KOPT-K1 (cell line): ENCODE data around the gene KCNK7.
"Not testable (repeated sequence)": the region's sequence is repeated elsewhere in the genome, so short reads cannot be mapped to it uniquely, and the experiment has no call there.

ENCODE experiments used
- H3K27ac ChIP-seq: fragments of 200-600 bp; sonication (generic); 2 replicates; pipeline ENCODE4 v1.5.1; 2016; ENCODE audit warnings: antibody characterized with exemption, mild to moderate bottlenecking, low read depth, low read length; ENCODE audit not compliant: poor library complexity, severe bottlenecking
- H3K36me3 ChIP-seq: fragments of 200-600 bp; sonication (generic); 2 replicates; pipeline ENCODE4 v1.5.1; 2017; ENCODE audit warnings: antibody characterized with exemption, mild to moderate bottlenecking, low read length, moderate library complexity; ENCODE audit not compliant: insufficient read depth
- H3K9me3 ChIP-seq: fragments of 200-600 bp; sonication (generic); 2 replicates; pipeline ENCODE4 v1.5.1; 2017; ENCODE audit warnings: antibody characterized with exemption, low read length, mild to moderate bottlenecking; ENCODE audit not compliant: insufficient read depth, poor library complexity, severe bottlenecking

Gene KCNK7

GRCh38 chr11:65595543-65596281 lies at the start of gene KCNK7:
TSS of gene KCNK7 (minus strand) at chr11:65595800. CDS start at chr11:65595772, 28 bp downstream.
- no peak within 1 kb of the TSS for H3K27ac ChIP-seq
- H3K36me3 ChIP-seq: peaks cover 55% of the 10 kb centered on the region
- H3K9me3 ChIP-seq: no peaks in the 10 kb centered on the region

- no peak overlapping the region for H3K27ac ChIP-seq
- H3K9me3 ChIP-seq: no peaks in the 10 kb centered on the region
- H3K36me3 ChIP-seq: no peaks in the 10 kb centered on the region
Measured at GRCh38 chr11:65644837-65645236, 49.2 kb upstream of the KCNK7 start.

GRCh38 chr11:65643971-65644370 lies 48.4 kb upstream of the KCNK7 start:
- H3K9me3 ChIP-seq: no peaks in the 10 kb centered on the region
- no peak overlapping the region for H3K27ac ChIP-seq
- H3K36me3 ChIP-seq: no peaks in the 10 kb centered on the region

GRCh38 chr11:65642014-65642671 lies 46.5 kb upstream of the KCNK7 start:
- Histone ChIP-seq H3K27ac (no peak overlapping the region), H3K36me3 (peaks cover 1% of the 10 kb centered on the region)

GRCh38 chr11:65641297-65642013 lies 45.9 kb upstream of the KCNK7 start:
- Histone ChIP-seq H3K36me3 (peaks cover 8% of the 10 kb centered on the region), H3K27ac (no peak overlapping the region)

More at GRCh38 chr11:65642014-65642671, 46.5 kb upstream of the KCNK7 start:
- no peaks in the 10 kb centered on the region for H3K9me3 ChIP-seq

DNA sequence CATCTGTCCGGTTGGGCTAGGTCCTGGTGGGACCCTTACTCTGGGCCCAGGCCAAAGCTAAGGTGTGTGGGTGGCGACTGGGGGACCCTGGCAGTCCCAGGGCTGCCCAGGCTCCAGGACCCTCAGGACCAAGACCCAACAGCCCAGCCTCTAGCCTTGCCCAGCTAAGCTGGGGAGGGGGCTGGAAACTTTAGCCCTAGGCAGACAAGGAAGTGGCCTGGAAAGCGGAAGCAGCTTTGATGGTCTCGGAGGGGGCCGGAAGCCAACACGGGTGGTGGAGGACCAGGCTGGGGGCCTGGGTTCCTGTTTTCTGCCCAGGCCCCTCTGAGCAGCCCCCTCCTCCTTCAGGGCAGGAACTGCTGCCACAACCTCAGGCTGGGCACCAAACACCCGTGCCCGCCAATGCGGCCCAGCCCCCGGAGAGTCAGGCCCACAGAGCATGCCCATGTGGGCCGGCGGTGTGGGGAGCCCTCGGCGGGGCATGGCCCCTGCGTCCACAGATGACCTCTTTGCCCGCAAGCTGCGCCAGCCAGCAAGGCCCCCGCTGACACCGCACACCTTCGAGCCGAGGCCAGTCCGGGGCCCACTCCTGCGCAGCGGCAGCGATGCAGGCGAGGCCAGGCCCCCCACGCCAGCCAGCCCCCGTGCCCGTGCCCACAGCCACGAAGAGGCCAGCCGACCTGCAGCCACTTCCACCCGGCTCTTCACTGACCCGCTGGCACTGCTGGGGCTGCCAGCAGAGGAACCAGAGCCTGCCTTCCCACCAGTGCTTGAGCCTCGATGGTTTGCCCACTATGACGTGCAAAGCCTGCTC lies 45.1 kb upstream of the KCNK7 start:
- H3K36me3 ChIP-seq: peaks cover 16% of the 10 kb centered on the region
- H3K9me3 ChIP-seq: no peaks in the 10 kb centered on the region
- H3K27ac ChIP-seq: peak overlapping the region; percentile 32

More at GRCh38 chr11:65641297-65642013, 45.9 kb upstream of the KCNK7 start:
- H3K9me3 ChIP-seq: no peaks in the 10 kb centered on the region

- H3K9me3 ChIP-seq: no peaks in the 10 kb centered on the region
- H3K27ac ChIP-seq: peak overlapping the region; percentile 32
- H3K36me3 ChIP-seq: peaks cover 24% of the 10 kb centered on the region
Measured at GRCh38 chr11:65639623-65640482, 44.3 kb upstream of the KCNK7 start.

DNA sequence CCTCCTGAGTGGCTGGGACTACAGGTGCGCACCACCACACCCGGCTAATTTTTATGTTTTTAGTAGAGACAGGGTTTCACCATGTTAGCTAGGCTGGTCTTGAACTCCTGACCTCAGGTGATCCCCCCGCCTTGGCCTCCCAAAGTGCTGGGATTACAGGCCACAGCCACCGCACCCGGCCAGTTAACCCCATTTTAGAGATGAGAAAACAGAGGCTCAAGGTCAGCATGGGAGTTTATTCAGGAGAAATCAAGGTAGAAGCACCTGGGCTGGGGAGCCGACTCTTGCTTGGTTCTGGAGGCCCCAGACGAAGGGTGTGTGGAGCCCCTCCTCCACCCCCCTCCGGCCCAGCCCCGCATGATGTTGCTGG lies 43.6 kb upstream of the KCNK7 start:
- peaks cover 30% of the 10 kb centered on the region for H3K36me3 ChIP-seq
- H3K9me3 ChIP-seq, H3K27ac ChIP-seq: not testable (repeated sequence)

GRCh38 chr11:65637794-65638419 lies 42.3 kb upstream of the KCNK7 start, which contains the start of gene SIPA1:
TSS of gene SIPA1 (plus strand) at chr11:65638101. CDS start at chr11:65640922, 2,821 bp downstream.
- Histone ChIP-seq H3K36me3 (peaks cover 43% of the 10 kb centered on the region), H3K9me3 (no peaks in the 10 kb centered on the region), H3K27ac (peak within 1 kb of the TSS; percentile 64)

GRCh38 chr11:65637032-65637557 lies 41.5 kb upstream of the KCNK7 start:
- Histone ChIP-seq H3K36me3 (peaks cover 49% of the 10 kb centered on the region), H3K27ac (no peak overlapping the region), H3K9me3 (no peaks in the 10 kb centered on the region)

DNA sequence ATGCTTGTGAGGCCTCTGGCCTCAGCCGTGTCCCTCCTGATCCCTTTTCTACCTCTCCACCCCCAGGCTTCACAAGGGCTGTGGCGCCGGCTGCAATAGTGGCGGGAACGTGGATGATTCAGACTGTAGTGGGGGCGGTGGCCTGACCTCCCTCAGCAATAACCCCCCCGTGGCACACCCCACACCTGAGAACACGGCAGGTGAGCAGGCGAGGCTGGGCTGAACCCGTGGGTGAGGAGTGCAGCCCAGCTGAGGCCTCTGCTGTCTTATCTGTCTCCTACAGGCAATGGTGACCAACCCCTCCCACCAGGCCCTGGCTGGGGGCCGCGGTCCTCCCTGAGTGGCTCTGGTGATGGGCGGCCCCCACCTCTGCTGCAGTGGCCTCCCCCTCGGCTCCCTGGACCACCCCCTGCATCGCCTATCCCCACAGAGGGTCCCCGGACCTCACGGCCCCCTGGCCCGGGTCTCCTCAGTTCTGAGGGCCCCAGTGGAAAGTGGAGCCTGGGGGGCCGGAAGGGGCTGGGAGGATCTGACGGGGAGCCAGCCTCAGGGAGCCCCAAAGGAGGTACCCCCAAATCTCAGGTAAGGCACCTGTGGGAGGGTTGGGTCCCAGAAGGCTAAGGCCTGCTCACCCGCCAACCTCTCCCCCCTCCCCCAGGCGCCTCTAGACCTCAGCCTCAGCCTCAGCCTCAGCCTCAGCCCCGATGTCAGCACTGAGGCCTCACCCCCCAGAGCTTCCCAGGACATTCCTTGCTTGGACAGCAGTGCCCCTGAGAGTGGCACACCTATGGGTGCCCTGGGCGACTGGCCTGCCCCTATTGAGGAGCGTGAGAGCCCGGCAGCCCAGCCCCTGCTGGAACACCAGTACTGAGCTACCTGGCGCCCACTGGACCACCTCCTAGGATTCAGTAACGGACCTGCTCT lies 40.8 kb upstream of the KCNK7 start:
- peaks cover 56% of the 10 kb centered on the region for H3K36me3 ChIP-seq
- no peak overlapping the region for H3K27ac ChIP-seq

DNA sequence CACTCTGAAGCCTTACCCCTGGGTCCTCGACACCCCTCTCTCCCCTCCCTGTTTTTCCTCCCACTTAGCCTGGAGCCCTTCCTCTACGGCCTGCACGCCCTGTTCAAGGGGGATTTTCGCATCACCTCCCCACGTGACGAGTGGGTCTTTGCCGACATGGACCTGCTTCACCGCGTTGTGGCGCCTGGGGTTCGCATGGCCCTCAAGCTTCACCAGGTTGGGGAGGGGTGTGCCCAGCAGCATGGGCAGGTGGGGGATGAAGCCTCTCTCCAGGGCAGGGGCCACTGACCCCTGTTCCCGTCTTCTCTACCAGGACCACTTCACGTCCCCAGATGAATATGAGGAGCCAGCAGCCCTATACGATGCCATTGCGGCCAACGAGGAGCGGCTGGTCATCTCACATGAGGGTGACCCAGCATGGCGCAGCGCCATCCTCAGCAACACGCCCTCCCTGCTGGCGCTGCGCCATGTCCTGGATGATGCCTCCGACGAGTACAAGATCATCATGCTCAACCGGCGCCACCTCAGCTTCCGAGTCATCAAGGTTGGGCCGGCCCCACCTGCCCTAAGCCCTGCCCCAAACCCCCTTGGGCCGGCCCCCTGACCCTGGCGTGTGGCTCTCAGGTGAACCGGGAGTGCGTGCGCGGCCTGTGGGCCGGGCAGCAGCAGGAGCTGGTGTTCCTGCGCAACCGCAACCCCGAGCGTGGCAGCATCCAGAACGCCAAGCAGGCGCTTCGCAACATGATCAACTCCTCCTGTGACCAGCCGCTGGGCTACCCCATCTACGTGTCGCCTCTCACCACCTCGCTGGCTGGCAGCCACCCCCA lies 39.5 kb upstream of the KCNK7 start:
- Histone ChIP-seq H3K9me3 (no peaks in the 10 kb centered on the region), H3K27ac (no peak overlapping the region), H3K36me3 (peaks cover 69% of the 10 kb centered on the region)

More for the DNA sequence above, 40.8 kb upstream of the KCNK7 start:
- no peaks in the 10 kb centered on the region for H3K9me3 ChIP-seq
